Fibroblast of lung (primary cell): ENCODE results near the gene PGLYRP3.

Experiments used
- CTCF ChIP-seq, 2 donors: IDR thresholded peaks in 1 of 2; conservative IDR thresholded peaks in 1 of 2; 1 replicate in 1 of 2; 2 replicates in 1 of 2; pipeline ENCODE4 v1.5.1; 2011 to 2012; ENCODE audit warnings: low read length in 2 of 2, control low read depth in 1 of 2, inconsistent platforms in 1 of 2, low read depth in 1 of 2, mild to moderate bottlenecking in 1 of 2
- EZH2 ChIP-seq: IDR thresholded peaks from 2 replicates; pipeline ENCODE4 v1.5.1; 2012; ENCODE audit warnings: low read length, control low read depth, mild to moderate bottlenecking; ENCODE audit errors: missing control alignments

GRCh38 chr1:153251988-153252387 lies 60.8 kb downstream of the PGLYRP3 start:
- TF ChIP-seq CTCF (conservative IDR thresholded peaks at IDR 0.05 in 1 of 2, IDR thresholded peaks at IDR 0.05 in 1 of 2; ENCODE audit: low read depth in 1 of 2, low read length in 2 of 2) (no peak), EZH2 (no peak)
